Mucosa of descending colon (tissue), 3 donors: ENCODE measurements around the gene SYT14. TPM values are rescaled to one million over a fixed set of nuclear protein-coding genes. Genes with fewer than 3 reads are reported as not detected.

Experiments
- ATAC-seq: fragments of 200-7000 bp; cut with Tn5 transposase; one replicate; pipeline ENCODE4 v1.9.1; 2020; ENCODE audit warnings: mild to moderate bottlenecking, moderate library complexity
- DNase-seq, 3 donors: peaks; one replicate each; pipeline ENCODE4 v3.0.0-alpha.2; 2020
- H3K36me3 ChIP-seq: fragments of 200-600 bp; one replicate; pipeline ENCODE4 v1.8.0; 2021; ENCODE audit warnings: low read depth, mild to moderate bottlenecking
- H3K4me1 ChIP-seq: fragments of 200-600 bp; one replicate; pipeline ENCODE4 v1.8.0; 2021; ENCODE audit warnings: low read depth, mild to moderate bottlenecking
- H3K4me3 ChIP-seq: fragments of 200-600 bp; one replicate; pipeline ENCODE4 v1.8.0; 2021; ENCODE audit warnings: mild to moderate bottlenecking
- H3K9me3 ChIP-seq: fragments of 200-600 bp; one replicate; pipeline ENCODE4 v1.8.0; 2021; ENCODE audit warnings: mild to moderate bottlenecking
- intact Hi-C, 2 donors: fragments of 100-400 bp; cut with DNase I in 1 of 2; cut with micrococcal nuclease in 1 of 2; formaldehyde crosslinking; loops; one replicate each; pipeline versions ENCODE4 v1.11.0 to v1.11.1; 2022; cut with DNase I, micrococcal nuclease
- total RNA-seq, 3 donors: library from RNA; stranded (reverse); fragmentation: NEBNext Ultra II Directional in 2 of 3; extraction: Animal tissue kit (Norgen Biotek cat#: 25700) in 2 of 3; gene quantifications; one replicate each; pipeline versions ENCODE4 v1.2.1 to v1.2.4, GENCODE V29; 2021 to 2023
- TF ChIP-seq, protein P1 (sequence below): fragments of 200-600 bp; IDR thresholded peaks from one replicate; pipeline ENCODE4 v1.8.0; 2022; ENCODE audit warnings: antibody characterized with exemption, mild to moderate bottlenecking
- donor health status: DM: no; HTN: no; CAD: no; lungs with moderate emphysema.
- donor health status: DM: no; HTN: no; CAD: no.
- donor health status: DM: no; HTN: yes; CAD: no.

SYT14 gene
- total RNA-seq, 3 donors from 2014 or later = 0.41 TPM; not detected in 2

DNA sequence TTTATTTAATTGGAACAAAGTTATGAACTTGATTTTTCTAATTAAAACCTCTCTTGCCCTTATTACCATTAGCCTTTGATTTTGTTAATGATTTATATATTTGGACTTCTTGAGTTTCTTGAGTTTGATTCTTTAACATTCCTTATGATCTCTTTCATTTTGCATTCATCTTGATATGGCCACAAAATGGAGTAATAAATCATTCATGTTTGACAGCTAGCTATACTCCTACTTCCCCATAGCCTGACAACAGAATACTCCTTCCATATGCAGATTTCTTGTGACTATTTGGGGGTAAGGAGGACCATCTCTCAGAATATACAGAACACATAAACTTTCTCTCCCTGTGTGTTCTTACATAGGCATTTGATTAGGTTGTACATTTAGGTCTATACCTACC lies 119.6 kb downstream of the SYT14 start:
- no peak for DNase-seq
- H3K4me1 ChIP-seq = no peaks in the 10 kb centered on the region
- no peaks in the 10 kb centered on the region for H3K9me3 ChIP-seq
- ATAC-seq = no peak
- H3K36me3 ChIP-seq = no peaks in the 10 kb centered on the region
- H3K4me3 ChIP-seq = no peak overlapping the region
- intact Hi-C loops = no loop called here
- TF ChIP-seq, protein P1, sequence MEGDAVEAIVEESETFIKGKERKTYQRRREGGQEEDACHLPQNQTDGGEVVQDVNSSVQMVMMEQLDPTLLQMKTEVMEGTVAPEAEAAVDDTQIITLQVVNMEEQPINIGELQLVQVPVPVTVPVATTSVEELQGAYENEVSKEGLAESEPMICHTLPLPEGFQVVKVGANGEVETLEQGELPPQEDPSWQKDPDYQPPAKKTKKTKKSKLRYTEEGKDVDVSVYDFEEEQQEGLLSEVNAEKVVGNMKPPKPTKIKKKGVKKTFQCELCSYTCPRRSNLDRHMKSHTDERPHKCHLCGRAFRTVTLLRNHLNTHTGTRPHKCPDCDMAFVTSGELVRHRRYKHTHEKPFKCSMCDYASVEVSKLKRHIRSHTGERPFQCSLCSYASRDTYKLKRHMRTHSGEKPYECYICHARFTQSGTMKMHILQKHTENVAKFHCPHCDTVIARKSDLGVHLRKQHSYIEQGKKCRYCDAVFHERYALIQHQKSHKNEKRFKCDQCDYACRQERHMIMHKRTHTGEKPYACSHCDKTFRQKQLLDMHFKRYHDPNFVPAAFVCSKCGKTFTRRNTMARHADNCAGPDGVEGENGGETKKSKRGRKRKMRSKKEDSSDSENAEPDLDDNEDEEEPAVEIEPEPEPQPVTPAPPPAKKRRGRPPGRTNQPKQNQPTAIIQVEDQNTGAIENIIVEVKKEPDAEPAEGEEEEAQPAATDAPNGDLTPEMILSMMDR = no peak

DNA sequence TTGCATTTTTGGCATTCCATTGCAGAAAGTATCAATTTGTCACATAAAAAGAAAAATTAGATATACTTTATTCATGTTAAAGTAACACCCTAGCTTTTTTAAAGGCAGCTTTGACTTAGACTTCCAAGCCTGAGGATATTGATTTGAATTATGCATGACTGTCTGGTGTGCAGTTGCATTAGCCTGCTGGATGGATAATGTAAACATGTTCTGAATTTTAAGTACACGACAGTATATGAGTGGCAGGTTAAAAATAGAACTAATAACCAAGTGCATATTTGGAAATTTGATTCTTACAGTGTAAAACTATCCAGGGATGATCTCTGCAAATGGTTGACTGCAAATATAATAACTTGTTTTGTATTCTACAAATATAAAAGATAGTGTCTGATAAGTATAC lies 124.0 kb downstream of the SYT14 start:
- intact Hi-C loops = no loop called here
- TF ChIP-seq, protein P1 = no peak
- no peak for ATAC-seq
- H3K4me1 ChIP-seq = no peaks in the 10 kb centered on the region
- no peak for DNase-seq
- H3K36me3 ChIP-seq = no peaks in the 10 kb centered on the region
- H3K9me3 ChIP-seq = no peaks in the 10 kb centered on the region
- no peak overlapping the region for H3K4me3 ChIP-seq

DNA sequence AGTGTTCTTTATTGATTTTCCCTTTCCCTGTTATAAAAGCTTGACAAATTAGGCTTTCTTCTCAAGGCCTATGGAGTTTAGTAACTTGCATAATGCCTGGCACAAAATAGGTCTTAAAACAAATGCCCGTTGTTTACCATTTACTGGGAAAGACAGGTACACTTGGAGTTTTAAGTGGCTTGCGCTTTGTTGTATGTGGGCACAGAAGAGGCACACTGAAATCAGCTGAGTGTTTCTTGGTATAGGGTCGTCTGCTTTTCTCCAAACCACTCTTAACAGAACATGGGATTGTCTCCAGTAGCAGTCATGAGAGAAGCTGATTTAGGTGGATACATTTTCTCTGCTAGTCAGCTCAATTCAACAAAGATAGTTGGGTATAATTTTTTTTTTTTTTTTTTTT lies 132.5 kb downstream of the SYT14 start:
- TF ChIP-seq, protein P1 = no peak
- no peak for ATAC-seq

DNA sequence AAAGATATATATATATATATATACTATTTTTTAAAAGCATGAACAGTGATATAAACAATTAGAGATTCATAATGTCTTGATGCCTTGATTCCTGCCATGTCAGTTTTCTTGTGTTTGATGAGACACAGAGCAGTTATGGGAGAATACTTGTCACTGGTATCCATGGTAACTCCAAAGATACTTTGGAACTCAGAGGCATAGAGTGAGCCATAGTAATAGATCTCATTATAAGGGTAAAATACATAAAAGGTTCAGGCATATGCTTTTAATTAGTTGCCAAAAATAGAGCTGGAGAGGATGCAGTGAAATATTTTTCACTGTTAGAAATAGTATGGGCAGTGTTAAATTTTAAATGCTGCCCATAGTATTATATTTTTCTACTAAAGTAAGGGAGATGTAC lies 134.1 kb downstream of the SYT14 start:
- DNase-seq (no peak), ATAC-seq (no peak)
- Histone ChIP-seq H3K9me3 (no peaks in the 10 kb centered on the region), H3K4me3 (no peak overlapping the region), H3K4me1 (no peaks in the 10 kb centered on the region), H3K36me3 (no peaks in the 10 kb centered on the region)
- intact Hi-C loops = no loop called here
- TF ChIP-seq, protein P1 = no peak

More for the DNA sequence above, 132.5 kb downstream of the SYT14 start:
- H3K36me3 ChIP-seq = no peaks in the 10 kb centered on the region
- intact Hi-C loops = no loop called here
- no peaks in the 10 kb centered on the region for H3K4me1 ChIP-seq
- H3K9me3 ChIP-seq = no peaks in the 10 kb centered on the region
- no peak for DNase-seq
- no peak overlapping the region for H3K4me3 ChIP-seq

DNA sequence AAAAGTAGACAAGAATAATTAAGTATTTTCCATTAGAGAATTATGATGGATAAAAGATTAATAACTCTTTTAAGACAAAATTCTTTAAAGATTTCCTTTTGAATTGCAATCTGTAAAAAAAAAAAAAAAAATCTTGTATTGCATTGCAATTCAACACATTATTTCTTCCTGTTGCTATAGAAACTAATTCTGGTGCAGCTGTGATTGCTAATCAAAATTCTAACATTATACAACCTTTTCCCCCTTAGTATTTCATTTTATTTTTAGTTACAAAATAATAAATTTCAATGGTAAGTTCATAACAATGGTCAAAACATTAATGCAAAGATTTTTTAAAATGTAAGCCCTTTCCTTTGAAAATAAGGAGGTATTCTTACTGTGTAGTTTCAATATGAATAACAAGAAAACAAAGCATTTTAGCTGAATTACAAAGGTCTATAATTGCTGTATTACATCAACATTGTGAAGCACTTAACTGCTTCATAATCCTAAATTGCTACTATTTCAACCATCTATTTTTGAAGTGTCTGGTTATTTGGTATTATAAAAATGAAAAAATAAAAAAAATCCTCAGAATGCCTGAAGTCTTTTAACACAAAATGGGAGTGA lies 135.0 kb downstream of the SYT14 start:
- no peaks in the 10 kb centered on the region for H3K4me1 ChIP-seq
- intact Hi-C loops = no loop called here
- no peaks in the 10 kb centered on the region for H3K36me3 ChIP-seq
- no peaks in the 10 kb centered on the region for H3K9me3 ChIP-seq
- TF ChIP-seq, protein P1 = no peak
- DNase-seq (no peak), ATAC-seq (no peak)
- H3K4me3 ChIP-seq = no peak overlapping the region

DNA sequence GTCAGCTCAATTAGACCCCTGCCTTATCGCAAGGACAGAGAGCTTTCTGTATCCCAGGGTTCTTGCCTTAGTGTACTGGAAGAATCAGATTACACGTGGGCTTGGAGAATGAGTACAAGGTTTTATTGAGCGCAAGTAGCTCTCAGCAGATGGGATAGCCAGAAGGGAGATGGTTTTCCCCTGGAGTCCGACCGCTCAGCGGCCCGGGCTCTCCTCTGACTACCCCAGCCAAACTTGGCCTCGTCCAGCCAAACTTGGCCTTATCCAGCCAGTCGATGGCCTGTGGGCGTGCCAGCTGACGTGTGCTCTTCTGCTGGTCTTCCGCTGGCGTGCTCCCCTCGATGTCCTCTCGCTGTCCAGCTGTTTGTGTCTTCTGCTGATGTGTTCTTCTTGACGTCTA lies 136.9 kb downstream of the SYT14 start:
- intact Hi-C loops = no loop called here
- TF ChIP-seq, protein P1 = no peak
- no peaks in the 10 kb centered on the region for H3K36me3 ChIP-seq
- H3K4me1 ChIP-seq = no peaks in the 10 kb centered on the region
- H3K4me3 ChIP-seq = no peak overlapping the region
- ATAC-seq = no peak
- DNase-seq = no peak
- H3K9me3 ChIP-seq = no peaks in the 10 kb centered on the region
